ENCODE results near the gene PPIG. TPM values are rescaled to one million over a fixed set of nuclear protein-coding genes. Genes with fewer than 3 reads are reported as not detected.

PPIG gene
- total and polyA plus RNA-seq, 4 donors, result 15.2 to 49.3 (median 24.2) TPM

DNA sequence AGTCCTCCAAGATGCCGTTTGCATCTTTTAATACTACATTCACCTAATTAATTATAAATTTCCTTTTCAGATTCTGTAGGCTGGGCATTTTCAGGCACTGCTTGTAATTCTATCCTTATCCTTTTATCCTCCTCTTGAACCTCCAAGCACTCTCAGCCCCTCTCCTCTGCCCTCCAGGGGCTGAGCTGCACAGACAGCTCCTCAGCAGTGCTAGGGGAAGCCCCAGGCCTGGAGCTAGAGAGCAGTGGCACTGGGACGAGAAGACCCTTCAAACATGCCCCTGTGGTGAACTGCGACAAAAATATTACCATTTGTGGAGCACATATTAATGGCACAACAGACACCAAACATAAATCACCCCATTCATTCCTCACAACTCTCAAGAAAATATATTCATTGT lies 77.1 kb downstream of the PPIG start:
- Histone ChIP-seq H3K27me3 (ENCODE audit: control insufficient read depth in 4 of 4, insufficient read depth in 4 of 4, low read length in 3 of 4) (no peaks in the 10 kb centered on the region), H3K27ac (ENCODE audit: low read depth in 1 of 2, low read length in 2 of 2) (no peak overlapping the region), H3K9me3 (ENCODE audit: control insufficient read depth in 4 of 4, low read length in 3 of 4) (no peaks in the 10 kb centered on the region), H3K9ac (ENCODE audit: low read depth in 1 of 2, low read length in 2 of 2) (no peak overlapping the region), H3K4me3 (ENCODE audit: low read depth in 1 of 3, low read length in 3 of 3) (no peak overlapping the region), H3K36me3 (ENCODE audit: control insufficient read depth in 4 of 4, insufficient read depth in 3 of 4, low read depth in 1 of 4, low read length in 3 of 4) (no peaks in the 10 kb centered on the region), H3K4me1 (ENCODE audit: control insufficient read depth in 4 of 4, insufficient read depth in 4 of 4, low read length in 3 of 4) (no peaks in the 10 kb centered on the region)
- DNase-seq (ENCODE audit: low spot score), result no peak
- TF ChIP-seq EGR1 (IDR thresholded peaks at IDR 0.05; ENCODE audit: low read depth in 2 of 2) (no peak), FOXA2 (IDR thresholded peaks at IDR 0.05) (no peak), SP1 (IDR thresholded peaks at IDR 0.05) (no peak)
- WGBS, result 85% methylated on average over 3 of the region's 3 CpGs

DNA sequence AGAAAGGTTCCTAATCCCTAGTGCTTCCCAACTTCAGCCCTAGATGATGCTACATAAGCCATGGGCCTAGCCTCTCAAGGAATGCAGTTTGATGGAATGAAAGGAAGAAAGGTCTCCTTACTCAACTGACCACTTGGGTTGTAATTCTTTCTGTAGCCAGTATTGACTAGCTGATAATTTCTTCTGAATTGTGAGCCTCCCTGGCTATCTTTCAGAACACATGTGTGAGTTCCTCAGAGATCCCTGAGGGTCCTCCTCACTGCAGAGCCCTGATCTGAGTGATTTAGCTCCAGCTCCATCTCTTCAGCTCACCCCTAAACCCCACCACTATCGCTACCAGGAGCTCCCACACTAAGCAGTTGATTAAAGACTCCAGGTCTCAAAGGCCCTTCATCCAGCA lies 78.6 kb downstream of the PPIG start:
- no peak overlapping the region for H3K27ac ChIP-seq (ENCODE audit: low read depth in 1 of 2, low read length in 2 of 2)
- no peak overlapping the region for H3K9ac ChIP-seq (ENCODE audit: low read depth in 1 of 2, low read length in 2 of 2)
- no peak overlapping the region for H3K4me3 ChIP-seq (ENCODE audit: low read depth in 1 of 3, low read length in 3 of 3)
- H3K4me1 ChIP-seq (ENCODE audit: control insufficient read depth in 4 of 4, insufficient read depth in 4 of 4, low read length in 3 of 4), result no peaks in the 10 kb centered on the region
- TF ChIP-seq SP1 (IDR thresholded peaks at IDR 0.05), result no peak
- no peak for TF ChIP-seq REST (IDR thresholded peaks at IDR 0.05)
- no peak for TF ChIP-seq YY1 (IDR thresholded peaks at IDR 0.05)
- no peak for TF ChIP-seq MAX (IDR thresholded peaks at IDR 0.05)
- TF ChIP-seq EGR1 (IDR thresholded peaks at IDR 0.05; ENCODE audit: low read depth in 2 of 2), result no peak
- TF ChIP-seq RXRA (IDR thresholded peaks at IDR 0.05), result no peak
- TF ChIP-seq NR2F2 (IDR thresholded peaks at IDR 0.05), result no peak
- no peak for TF ChIP-seq CTCF (IDR thresholded peaks at IDR 0.05; ENCODE audit: low read depth, low read length, missing input control)
- TF ChIP-seq HNF4G (IDR thresholded peaks at IDR 0.05), result no peak
- no peak for TF ChIP-seq FOXA2 (IDR thresholded peaks at IDR 0.05)
- TF ChIP-seq, protein P1, sequence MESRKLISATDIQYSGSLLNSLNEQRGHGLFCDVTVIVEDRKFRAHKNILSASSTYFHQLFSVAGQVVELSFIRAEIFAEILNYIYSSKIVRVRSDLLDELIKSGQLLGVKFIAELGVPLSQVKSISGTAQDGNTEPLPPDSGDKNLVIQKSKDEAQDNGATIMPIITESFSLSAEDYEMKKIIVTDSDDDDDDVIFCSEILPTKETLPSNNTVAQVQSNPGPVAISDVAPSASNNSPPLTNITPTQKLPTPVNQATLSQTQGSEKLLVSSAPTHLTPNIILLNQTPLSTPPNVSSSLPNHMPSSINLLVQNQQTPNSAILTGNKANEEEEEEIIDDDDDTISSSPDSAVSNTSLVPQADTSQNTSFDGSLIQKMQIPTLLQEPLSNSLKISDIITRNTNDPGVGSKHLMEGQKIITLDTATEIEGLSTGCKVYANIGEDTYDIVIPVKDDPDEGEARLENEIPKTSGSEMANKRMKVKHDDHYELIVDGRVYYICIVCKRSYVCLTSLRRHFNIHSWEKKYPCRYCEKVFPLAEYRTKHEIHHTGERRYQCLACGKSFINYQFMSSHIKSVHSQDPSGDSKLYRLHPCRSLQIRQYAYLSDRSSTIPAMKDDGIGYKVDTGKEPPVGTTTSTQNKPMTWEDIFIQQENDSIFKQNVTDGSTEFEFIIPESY (IDR thresholded peaks at IDR 0.05), result no peak
- no peak for TF ChIP-seq RAD21 (IDR thresholded peaks at IDR 0.05)
- no peaks in the 10 kb centered on the region for H3K9me3 ChIP-seq (ENCODE audit: control insufficient read depth in 4 of 4, low read length in 3 of 4)
- WGBS, result 95% methylated on average over 1 of the region's 1 CpG
- H3K27me3 ChIP-seq (ENCODE audit: control insufficient read depth in 4 of 4, insufficient read depth in 4 of 4, low read length in 3 of 4), result no peaks in the 10 kb centered on the region
- DNase-seq (ENCODE audit: low spot score), result no peak
- no peaks in the 10 kb centered on the region for H3K36me3 ChIP-seq (ENCODE audit: control insufficient read depth in 4 of 4, insufficient read depth in 3 of 4, low read depth in 1 of 4, low read length in 3 of 4)
